HepG2 (cell line): ENCODE measurements around the gene HUNK. TPM values are rescaled to one million over a fixed set of nuclear protein-coding genes. Genes with fewer than 3 reads are reported as not detected.

Source experiments
- ATAC-seq: fragments of 200-7000 bp; cut with Tn5 transposase; 3 replicates; pipeline ENCODE4 v1.9.1; 2020; ENCODE audit warnings: mild to moderate bottlenecking, moderate library complexity
- BruUV-seq: library from RNA; stranded (reverse); fragments of 400-500 nt; replicated peaks from 2 replicates; lab custom pipeline; 2021; lab: Mats Ljungman, UMichigan
- CTCF ChIA-PET: fragments of 300-600 bp; formaldehyde crosslinking; extraction: SDS; loops from one replicate; lab custom pipeline; 2021; ENCODE audit warnings: low total read pairs, inconsistent platforms, low intra/inter-chr PET ratio; lab: Yijun Ruan, JAX
- POLR2A ChIA-PET: fragments of 350-600 bp; sonication (Branson Sonifier 250); formaldehyde crosslinking; loops from one replicate; lab custom pipeline; 2020; ENCODE audit warnings: antibody characterized with exemption, inconsistent platforms; lab: Yijun Ruan, JAX
- DNase-seq: peaks from one replicate; pipeline ENCODE4 v3.0.0-alpha.2; 2015; ENCODE audit warnings: low spot score
- FAIRE-seq: peaks from 3 replicates; lab custom pipeline; 2011; peaks lifted over from hg19 to GRCh38; lab: Jason Lieb, UNC
- H2AFZ ChIP-seq: one replicate; pipeline ENCODE4 v1.6.1; 2011; ENCODE audit warnings: low read length, inconsistent platforms
- H3K27ac ChIP-seq: fragments of 300-600 bp; 3 replicates; pipeline ENCODE4 v1.8.0; 2011; ENCODE audit warnings: mixed run types, mild to moderate bottlenecking, mixed read lengths, low read length, inconsistent platforms; ENCODE audit not compliant: insufficient read depth; ENCODE audit errors: extremely low read length
- H3K27me3 ChIP-seq, 2 experiments: fragments of 200-600 bp in 1 of 2; 2 replicates in 1 of 2; 3 replicates in 1 of 2; pipeline versions ENCODE4 v1.6.0 to v1.8.0; 2011; ENCODE audit warnings: low read length in 2 of 2, mild to moderate bottlenecking in 2 of 2, moderate library complexity in 2 of 2, inconsistent platforms in 1 of 2; ENCODE audit not compliant: insufficient read depth in 2 of 2, control insufficient read depth in 1 of 2
- H3K36me3 ChIP-seq, 2 experiments: fragments of 200-600 bp in 1 of 2; replicated peaks in 1 of 2; 2 replicates in 1 of 2; 3 replicates in 1 of 2; pipeline versions ENCODE4 v1.5.1 to v1.8.0; 2011; ENCODE audit warnings: low read length in 2 of 2, inconsistent platforms in 1 of 2; ENCODE audit not compliant: insufficient read depth in 2 of 2, control insufficient read depth in 1 of 2
- H3K4me1 ChIP-seq: 2 replicates; pipeline ENCODE4 v1.5.1; 2012; ENCODE audit warnings: low read length, inconsistent platforms; ENCODE audit not compliant: insufficient read depth
- H3K4me2 ChIP-seq: 2 replicates; pipeline ENCODE4 v1.6.0; 2011; ENCODE audit warnings: low read depth, low read length, inconsistent platforms
- H3K4me3 ChIP-seq, 3 experiments: fragments of 200-600 bp in 1 of 3; sonication (generic), shearing (Covaris generic) in 1 of 3; replicated peaks in 1 of 3; 2 replicates each; pipeline ENCODE4 v1.5.1; 2011 to 2016; ENCODE audit warnings: low read length in 3 of 3, inconsistent platforms in 2 of 3, low read depth in 2 of 3, mild to moderate bottlenecking in 2 of 3, control low read depth in 1 of 3, mixed read lengths in 1 of 3; ENCODE audit not compliant: insufficient read depth in 1 of 3
- H3K79me2 ChIP-seq: one replicate; pipeline ENCODE4 v1.6.1; 2011; ENCODE audit warnings: low read length, inconsistent platforms; ENCODE audit not compliant: insufficient read depth
- H3K9ac ChIP-seq: 2 replicates; pipeline ENCODE4 v1.6.0; 2011; ENCODE audit warnings: mild to moderate bottlenecking, low read depth, low read length, inconsistent platforms; ENCODE audit not compliant: insufficient read depth
- H3K9me3 ChIP-seq: 2 replicates; pipeline ENCODE4 v1.5.1; 2012; ENCODE audit warnings: mild to moderate bottlenecking, low read length
- H4K20me1 ChIP-seq: 2 replicates; pipeline ENCODE4 v1.6.0; 2011; ENCODE audit warnings: inconsistent platforms, mild to moderate bottlenecking, low read length, moderate library complexity; ENCODE audit not compliant: insufficient read depth
- DNMT1 ChIP-seq: sonication (generic); formaldehyde crosslinking; IDR thresholded peaks from 2 replicates; pipeline ENCODE4 v1.5.1; 2020; ENCODE audit warnings: mild to moderate bottlenecking, missing genetic modification reagents
- GLI4 ChIP-seq: sonication (generic); formaldehyde crosslinking; IDR thresholded peaks from 2 replicates; pipeline ENCODE4 v1.5.1; 2020; ENCODE audit warnings: missing genetic modification reagents, mild to moderate bottlenecking, moderate library complexity, borderline replicate concordance
- HES4 ChIP-seq: sonication (generic); formaldehyde crosslinking; IDR thresholded peaks from 2 replicates; pipeline ENCODE4 v1.9.0; 2021; ENCODE audit warnings: mild to moderate bottlenecking, missing genetic modification reagents, borderline replicate concordance
- PHF21A ChIP-seq: sonication (generic); formaldehyde crosslinking; IDR thresholded peaks from 2 replicates; pipeline ENCODE4 v1.5.0; 2020; ENCODE audit warnings: mild to moderate bottlenecking, missing genetic modification reagents
- RFX3 ChIP-seq: IDR thresholded peaks from 2 replicates; pipeline ENCODE4 v1.6.1; 2016; ENCODE audit warnings: missing biosample characterization, missing genetic modification reagents
- ZBTB1 ChIP-seq: sonication (generic); formaldehyde crosslinking; IDR thresholded peaks from 2 replicates; pipeline ENCODE4 v1.4.0; 2020; ENCODE audit warnings: missing genetic modification reagents, borderline replicate concordance
- ZNF546 ChIP-seq: sonication (generic); formaldehyde crosslinking; conservative IDR thresholded peaks from 2 replicates; pipeline ENCODE4 v1.8.1; 2023; ENCODE audit warnings: mild to moderate bottlenecking, missing genetic modification reagents
- ZNF556 ChIP-seq: sonication (generic); formaldehyde crosslinking; IDR thresholded peaks from 2 replicates; pipeline ENCODE4 v1.4.0; 2020; ENCODE audit warnings: mild to moderate bottlenecking, missing genetic modification reagents, borderline replicate concordance
- ZNF850 ChIP-seq: sonication (generic); formaldehyde crosslinking; conservative IDR thresholded peaks from 2 replicates; pipeline ENCODE4 v1.9.0; 2021; ENCODE audit warnings: mild to moderate bottlenecking, missing genetic modification reagents
- ZSCAN9 ChIP-seq: IDR thresholded peaks from 2 replicates; pipeline ENCODE4 v1.6.1; 2016; ENCODE audit warnings: borderline replicate concordance
- WGBS: methylation state at CpG from one replicate; pipeline ENCODE4 v1.1.6; 2017; ENCODE audit warnings: low lambda C conversion rate; 5-methylcytosine and 5-hydroxymethylcytosine counted together
- in situ Hi-C: cut with HindIII; loops from 2 replicates; pipeline ENCODE4 v1.10.0; 2017; ENCODE audit warnings: low pct_unique_long_range_greater_than_20kb; ENCODE audit not compliant: extremely low pct_ligation_motif_present
- intact Hi-C: fragments of 100-400 bp; cut with micrococcal nuclease; formaldehyde crosslinking; loops from one replicate; pipeline ENCODE4 v1.10.0; 2022; ENCODE audit not compliant: unreplicated experiment
- polyA plus RNA-seq, 8 experiments: library from polyadenylated mRNA; depleted of rRNA in 3 of 8; stranded (reverse) in 7 of 8; unstranded in 1 of 8; fragments of >200 nt; fragmentation: Illumina TruSeq in 4 of 8; extraction: Trizol in 4 of 8; gene quantifications; 2 replicates each; pipeline versions ENCODE4 v1.2.1 to v1.2.3, GENCODE V29; 2011 to 2016; ENCODE audit warnings: low read depth in 4 of 8, missing spikeins in 1 of 8, mixed read lengths in 1 of 8; ENCODE audit not compliant: insufficient read depth in 1 of 8
- total RNA-seq, 5 experiments: library from RNA; depleted of rRNA; stranded (reverse); fragments of >200 nt; fragmentation: Illumina TruSeq; extraction: Trizol; gene quantifications; 2 replicates each; pipeline ENCODE4 v1.2.3, GENCODE V29; 2016; ENCODE audit warnings: low read depth in 1 of 5
- TF ChIP-seq, protein P1 (sequence below): sonication (generic); formaldehyde crosslinking; IDR thresholded peaks from 2 replicates; pipeline ENCODE4 v1.4.0; 2020; ENCODE audit warnings: missing genetic modification reagents, borderline replicate concordance
- TF ChIP-seq, protein P2 (sequence below): sonication (generic); formaldehyde crosslinking; IDR thresholded peaks from 2 replicates; pipeline ENCODE4 v1.4.0; 2020; ENCODE audit warnings: missing genetic modification reagents, borderline replicate concordance

Gene HUNK
- total and polyA plus RNA-seq, 2 of the 13 experiments (the other 11 are each of a cell fraction or from before 2014, with no cell fraction given), result 1.8 to 1.9 TPM

GRCh38 chr21:32046191-32046590, 173.4 kb downstream of the HUNK start:
- ChIA-PET CTCF (no interaction called here), POLR2A (no interaction called here)
- TF ChIP-seq HES4, result no peak
- TF ChIP-seq ZBTB1 (CRISPR knock-in tag), result no peak
- no peak for TF ChIP-seq PHF21A (CRISPR knock-in tag)
- TF ChIP-seq RFX3 (CRISPR knock-in tag), result no peak
- TF ChIP-seq, protein P1, sequence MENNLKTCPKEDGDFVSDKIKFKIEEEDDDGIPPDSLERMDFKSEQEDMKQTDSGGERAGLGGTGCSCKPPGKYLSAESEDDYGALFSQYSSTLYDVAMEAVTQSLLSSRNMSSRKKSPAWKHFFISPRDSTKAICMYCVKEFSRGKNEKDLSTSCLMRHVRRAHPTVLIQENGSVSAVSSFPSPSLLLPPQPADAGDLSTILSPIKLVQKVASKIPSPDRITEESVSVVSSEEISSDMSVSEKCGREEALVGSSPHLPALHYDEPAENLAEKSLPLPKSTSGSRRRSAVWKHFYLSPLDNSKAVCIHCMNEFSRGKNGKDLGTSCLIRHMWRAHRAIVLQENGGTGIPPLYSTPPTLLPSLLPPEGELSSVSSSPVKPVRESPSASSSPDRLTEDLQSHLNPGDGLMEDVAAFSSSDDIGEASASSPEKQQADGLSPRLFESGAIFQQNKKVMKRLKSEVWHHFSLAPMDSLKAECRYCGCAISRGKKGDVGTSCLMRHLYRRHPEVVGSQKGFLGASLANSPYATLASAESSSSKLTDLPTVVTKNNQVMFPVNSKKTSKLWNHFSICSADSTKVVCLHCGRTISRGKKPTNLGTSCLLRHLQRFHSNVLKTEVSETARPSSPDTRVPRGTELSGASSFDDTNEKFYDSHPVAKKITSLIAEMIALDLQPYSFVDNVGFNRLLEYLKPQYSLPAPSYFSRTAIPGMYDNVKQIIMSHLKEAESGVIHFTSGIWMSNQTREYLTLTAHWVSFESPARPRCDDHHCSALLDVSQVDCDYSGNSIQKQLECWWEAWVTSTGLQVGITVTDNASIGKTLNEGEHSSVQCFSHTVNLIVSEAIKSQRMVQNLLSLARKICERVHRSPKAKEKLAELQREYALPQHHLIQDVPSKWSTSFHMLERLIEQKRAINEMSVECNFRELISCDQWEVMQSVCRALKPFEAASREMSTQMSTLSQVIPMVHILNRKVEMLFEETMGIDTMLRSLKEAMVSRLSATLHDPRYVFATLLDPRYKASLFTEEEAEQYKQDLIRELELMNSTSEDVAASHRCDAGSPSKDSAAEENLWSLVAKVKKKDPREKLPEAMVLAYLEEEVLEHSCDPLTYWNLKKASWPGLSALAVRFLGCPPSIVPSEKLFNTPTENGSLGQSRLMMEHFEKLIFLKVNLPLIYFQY (CRISPR knock-in tag), result no peak
- no peak for TF ChIP-seq ZNF546 (CRISPR knock-in tag)
- no peak for TF ChIP-seq ZSCAN9 (CRISPR knock-in tag)
- TF ChIP-seq ZNF850 (CRISPR knock-in tag), result no peak
- TF ChIP-seq ZNF556 (CRISPR knock-in tag), result no peak
- TF ChIP-seq GLI4 (CRISPR knock-in tag), result no peak
- no peak for TF ChIP-seq DNMT1 (CRISPR knock-in tag)
- TF ChIP-seq, protein P2, sequence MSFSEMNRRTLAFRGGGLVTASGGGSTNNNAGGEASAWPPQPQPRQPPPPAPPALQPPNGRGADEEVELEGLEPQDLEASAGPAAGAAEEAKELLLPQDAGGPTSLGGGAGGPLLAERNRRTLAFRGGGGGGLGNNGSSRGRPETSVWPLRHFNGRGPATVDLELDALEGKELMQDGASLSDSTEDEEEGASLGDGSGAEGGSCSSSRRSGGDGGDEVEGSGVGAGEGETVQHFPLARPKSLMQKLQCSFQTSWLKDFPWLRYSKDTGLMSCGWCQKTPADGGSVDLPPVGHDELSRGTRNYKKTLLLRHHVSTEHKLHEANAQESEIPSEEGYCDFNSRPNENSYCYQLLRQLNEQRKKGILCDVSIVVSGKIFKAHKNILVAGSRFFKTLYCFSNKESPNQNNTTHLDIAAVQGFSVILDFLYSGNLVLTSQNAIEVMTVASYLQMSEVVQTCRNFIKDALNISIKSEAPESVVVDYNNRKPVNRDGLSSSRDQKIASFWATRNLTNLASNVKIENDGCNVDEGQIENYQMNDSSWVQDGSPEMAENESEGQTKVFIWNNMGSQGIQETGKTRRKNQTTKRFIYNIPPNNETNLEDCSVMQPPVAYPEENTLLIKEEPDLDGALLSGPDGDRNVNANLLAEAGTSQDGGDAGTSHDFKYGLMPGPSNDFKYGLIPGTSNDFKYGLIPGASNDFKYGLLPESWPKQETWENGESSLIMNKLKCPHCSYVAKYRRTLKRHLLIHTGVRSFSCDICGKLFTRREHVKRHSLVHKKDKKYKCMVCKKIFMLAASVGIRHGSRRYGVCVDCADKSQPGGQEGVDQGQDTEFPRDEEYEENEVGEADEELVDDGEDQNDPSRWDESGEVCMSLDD (CRISPR knock-in tag), result no peak
- in situ Hi-C loops (no loop called here), intact Hi-C loops (no loop called here)
- WGBS, result 29% methylated on average over 5 of the region's 5 CpGs
- Histone ChIP-seq H3K36me3 (no peaks in the 10 kb centered on the region), H3K9me3 (no peaks in the 10 kb centered on the region), H3K4me3 (no peak overlapping the region), H3K27ac (no peak overlapping the region), H3K4me2 (no peak overlapping the region), H3K79me2 (no peaks in the 10 kb centered on the region), H3K27me3 (peaks cover 0 to 1% of the 10 kb centered on the region in 2 experiments; a peak in 1 of 5 replicates), H4K20me1 (no peaks in the 10 kb centered on the region), H3K4me1 (no peaks in the 10 kb centered on the region), H2AFZ (no peak overlapping the region), H3K9ac (no peak overlapping the region)
- no TSS peak for BruUV-seq
- DNase-seq (no peak), ATAC-seq (no peak), FAIRE-seq (no peak)
